ENCODE results near the gene TNFAIP3.

- TF ChIP-seq, protein P1, sequence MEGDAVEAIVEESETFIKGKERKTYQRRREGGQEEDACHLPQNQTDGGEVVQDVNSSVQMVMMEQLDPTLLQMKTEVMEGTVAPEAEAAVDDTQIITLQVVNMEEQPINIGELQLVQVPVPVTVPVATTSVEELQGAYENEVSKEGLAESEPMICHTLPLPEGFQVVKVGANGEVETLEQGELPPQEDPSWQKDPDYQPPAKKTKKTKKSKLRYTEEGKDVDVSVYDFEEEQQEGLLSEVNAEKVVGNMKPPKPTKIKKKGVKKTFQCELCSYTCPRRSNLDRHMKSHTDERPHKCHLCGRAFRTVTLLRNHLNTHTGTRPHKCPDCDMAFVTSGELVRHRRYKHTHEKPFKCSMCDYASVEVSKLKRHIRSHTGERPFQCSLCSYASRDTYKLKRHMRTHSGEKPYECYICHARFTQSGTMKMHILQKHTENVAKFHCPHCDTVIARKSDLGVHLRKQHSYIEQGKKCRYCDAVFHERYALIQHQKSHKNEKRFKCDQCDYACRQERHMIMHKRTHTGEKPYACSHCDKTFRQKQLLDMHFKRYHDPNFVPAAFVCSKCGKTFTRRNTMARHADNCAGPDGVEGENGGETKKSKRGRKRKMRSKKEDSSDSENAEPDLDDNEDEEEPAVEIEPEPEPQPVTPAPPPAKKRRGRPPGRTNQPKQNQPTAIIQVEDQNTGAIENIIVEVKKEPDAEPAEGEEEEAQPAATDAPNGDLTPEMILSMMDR (IDR thresholded peaks at IDR 0.05), result no peak
- TF ChIP-seq POLR2A (IDR thresholded peaks at IDR 0.05), result no peak
These were observed 7.4 kb downstream of the TNFAIP3 start for GRCh38 chr6:137874204-137875057.

Data from uterus (tissue), 2 donors.